DND-41 (cell line): ENCODE measurements around the gene TOMM70.
"Not testable (repeated sequence)": the region's sequence is repeated elsewhere in the genome, so short reads cannot be mapped to it uniquely, and the experiment has no call there.

ENCODE experiments used
- ATAC-seq: fragments of 200-7000 bp; cut with Tn5 transposase; 3 replicates; pipeline ENCODE4 v1.9.1; 2021; ENCODE audit warnings: low read depth; ENCODE audit not compliant: insufficient read depth
- DNase-seq: peaks from one replicate; pipeline ENCODE4 v3.0.0-alpha.2; 2020
- H2AFZ ChIP-seq: 2 replicates; pipeline ENCODE4 v1.6.0; 2012; ENCODE audit warnings: low read depth, low read length
- H3K27ac ChIP-seq: 2 replicates; pipeline ENCODE4 v1.5.1; 2012; ENCODE audit warnings: low read length, inconsistent platforms
- H3K27me3 ChIP-seq: fragments of 200-600 bp; sonication (generic); 2 replicates; pipeline ENCODE4 v1.6.0; 2012; ENCODE audit warnings: low read length, mild to moderate bottlenecking, inconsistent platforms; ENCODE audit not compliant: insufficient read depth, poor library complexity
- H3K36me3 ChIP-seq: 2 replicates; pipeline ENCODE4 v1.5.1; 2012; ENCODE audit warnings: low read length, inconsistent platforms; ENCODE audit not compliant: insufficient read depth
- H3K4me1 ChIP-seq: 2 replicates; pipeline ENCODE4 v1.5.1; 2012; ENCODE audit warnings: mild to moderate bottlenecking, low read length; ENCODE audit not compliant: insufficient read depth
- H3K4me2 ChIP-seq: 2 replicates; pipeline ENCODE4 v1.6.0; 2012; ENCODE audit warnings: mild to moderate bottlenecking, moderate library complexity, low read length, inconsistent platforms; ENCODE audit not compliant: insufficient read depth
- H3K4me3 ChIP-seq, 2 experiments: fragments of 200-600 bp in 1 of 2; shearing (Covaris generic) in 1 of 2; 2 replicates each; pipeline ENCODE4 v1.5.1; 2012 to 2016; ENCODE audit warnings: inconsistent platforms in 2 of 2, low read length in 2 of 2, mild to moderate bottlenecking in 2 of 2, low read depth in 1 of 2, moderate library complexity in 1 of 2
- H3K79me2 ChIP-seq: 2 replicates; pipeline ENCODE4 v1.6.0; 2012; ENCODE audit warnings: low read length, inconsistent platforms; ENCODE audit not compliant: insufficient read depth
- H3K9ac ChIP-seq: 2 replicates; pipeline ENCODE4 v1.6.0; 2012; ENCODE audit warnings: low read depth, mild to moderate bottlenecking, inconsistent platforms, low read length, moderate library complexity
- H3K9me3 ChIP-seq: 2 replicates; pipeline ENCODE4 v1.5.1; 2012; ENCODE audit warnings: low read length, moderate library complexity, mild to moderate bottlenecking, inconsistent platforms; ENCODE audit not compliant: insufficient read depth, severe bottlenecking
- H4K20me1 ChIP-seq: 2 replicates; pipeline ENCODE4 v1.6.0; 2012; ENCODE audit warnings: low read length; ENCODE audit not compliant: insufficient read depth
- EZH2 ChIP-seq: IDR thresholded peaks from 3 replicates; pipeline ENCODE4 v1.6.1; 2012; ENCODE audit warnings: borderline replicate concordance, low read depth, mild to moderate bottlenecking, moderate library complexity, low read length, inconsistent platforms; ENCODE audit not compliant: severe bottlenecking
- TF ChIP-seq, protein P1 (sequence below): IDR thresholded peaks from 2 replicates; pipeline ENCODE4 v1.5.1; 2012; ENCODE audit warnings: borderline replicate concordance, low read length, moderate library complexity, mild to moderate bottlenecking; ENCODE audit not compliant: poor library complexity, severe bottlenecking; ENCODE audit errors: extremely low read depth

TOMM70 gene

DNA sequence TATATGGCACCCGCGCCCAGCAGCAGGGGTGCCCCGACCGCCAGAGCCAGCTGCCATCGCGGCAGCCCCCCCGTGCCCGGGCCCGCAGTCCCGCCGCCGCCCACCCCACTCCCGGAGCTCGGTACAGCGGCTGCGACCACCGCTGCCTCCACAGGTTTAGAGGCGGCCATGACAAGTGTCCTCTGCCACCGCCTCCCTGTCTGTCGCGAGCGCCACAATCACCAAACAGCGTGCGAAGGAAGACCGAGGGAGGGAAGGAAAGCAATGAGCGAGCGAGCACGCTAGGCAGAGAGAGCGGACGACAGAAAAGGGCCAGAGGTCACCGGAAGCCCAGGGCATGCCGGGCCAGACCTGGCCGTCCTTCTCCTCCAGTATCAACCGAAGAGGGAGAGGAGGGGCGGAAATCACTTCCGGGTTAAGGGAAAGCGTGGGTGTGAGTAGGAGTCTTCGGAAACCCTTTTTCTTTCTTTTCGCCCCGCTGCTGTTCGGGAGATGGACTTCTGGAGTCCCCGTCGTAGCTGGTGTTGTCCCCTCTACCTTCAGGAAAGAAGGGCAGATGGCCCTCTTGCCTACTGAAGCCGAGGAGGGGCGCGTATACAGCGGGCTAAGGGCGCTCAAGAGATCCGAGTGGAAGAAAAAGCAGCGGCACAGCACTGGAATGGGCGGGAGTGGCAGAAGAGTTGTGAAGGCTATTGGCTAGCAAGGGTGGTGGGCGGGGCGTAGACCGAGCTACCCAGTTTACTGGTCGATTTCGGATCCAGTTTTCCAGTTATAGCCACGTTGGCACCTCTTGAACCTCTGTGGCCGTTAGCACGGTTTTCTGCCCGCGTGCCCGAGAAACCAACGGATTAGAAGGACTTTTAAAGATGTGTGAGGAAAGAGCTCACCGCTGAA lies at the start of gene TOMM70, which contains the start of gene LNP1:
TOMM70 (minus strand) TSS at position 310 of the 894 bp plus-strand sequence; CDS start at position 170, 140 bp downstream.
LNP1 (plus strand) TSS at position 760 of the 894 bp plus-strand sequence. CDS start 28,191 bp downstream, outside the sequence.
- H3K27ac ChIP-seq: peak within 1 kb of the TSS; percentile 91
- peak; percentile 90 for ATAC-seq
- TF ChIP-seq, protein P1, sequence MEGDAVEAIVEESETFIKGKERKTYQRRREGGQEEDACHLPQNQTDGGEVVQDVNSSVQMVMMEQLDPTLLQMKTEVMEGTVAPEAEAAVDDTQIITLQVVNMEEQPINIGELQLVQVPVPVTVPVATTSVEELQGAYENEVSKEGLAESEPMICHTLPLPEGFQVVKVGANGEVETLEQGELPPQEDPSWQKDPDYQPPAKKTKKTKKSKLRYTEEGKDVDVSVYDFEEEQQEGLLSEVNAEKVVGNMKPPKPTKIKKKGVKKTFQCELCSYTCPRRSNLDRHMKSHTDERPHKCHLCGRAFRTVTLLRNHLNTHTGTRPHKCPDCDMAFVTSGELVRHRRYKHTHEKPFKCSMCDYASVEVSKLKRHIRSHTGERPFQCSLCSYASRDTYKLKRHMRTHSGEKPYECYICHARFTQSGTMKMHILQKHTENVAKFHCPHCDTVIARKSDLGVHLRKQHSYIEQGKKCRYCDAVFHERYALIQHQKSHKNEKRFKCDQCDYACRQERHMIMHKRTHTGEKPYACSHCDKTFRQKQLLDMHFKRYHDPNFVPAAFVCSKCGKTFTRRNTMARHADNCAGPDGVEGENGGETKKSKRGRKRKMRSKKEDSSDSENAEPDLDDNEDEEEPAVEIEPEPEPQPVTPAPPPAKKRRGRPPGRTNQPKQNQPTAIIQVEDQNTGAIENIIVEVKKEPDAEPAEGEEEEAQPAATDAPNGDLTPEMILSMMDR: no peak
- no peak for TF ChIP-seq EZH2

DNA sequence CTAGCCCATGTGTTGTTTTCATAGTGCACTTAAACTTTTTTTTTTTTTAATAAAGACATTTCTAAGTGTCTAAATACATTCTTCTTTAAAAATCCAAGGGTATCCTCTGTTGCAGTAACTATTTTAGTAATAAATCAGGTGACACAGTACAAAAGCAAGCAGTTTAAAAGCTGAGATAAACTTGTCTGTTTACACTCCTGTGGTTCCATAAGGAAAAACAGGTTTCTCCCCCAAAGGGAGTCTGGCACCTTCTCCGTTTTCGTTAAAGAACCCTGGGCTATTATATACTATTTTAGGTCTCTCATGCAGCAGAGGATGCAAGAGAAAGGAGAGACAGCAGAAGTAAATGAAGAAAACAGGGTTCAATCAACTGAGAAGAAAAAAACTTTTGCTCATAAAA lies 48.3 kb upstream of the TOMM70 start:
- no peak for TF ChIP-seq EZH2
- TF ChIP-seq, protein P1: no peak
- Histone ChIP-seq H3K79me2 (no peaks in the 10 kb centered on the region), H2AFZ (no peak overlapping the region), H3K4me1 (no peaks in the 10 kb centered on the region), H3K4me3 (no peak overlapping the region), H3K9ac (no peak overlapping the region), H3K4me2 (no peak overlapping the region), H3K9me3 (peaks cover under 1% of the 10 kb centered on the region), H3K27ac (no peak overlapping the region), H3K27me3 (no peaks in the 10 kb centered on the region), H3K36me3 (no peaks in the 10 kb centered on the region), H4K20me1 (no peaks in the 10 kb centered on the region)
- no peak for DNase-seq
- ATAC-seq: no peak

More for the DNA sequence above, at the start of gene TOMM70, which contains the start of gene LNP1:
- Histone ChIP-seq H3K4me3 (peak within 1 kb of the TSS; percentile 88 to 98), H3K9me3 (no peaks in the 10 kb centered on the region), H3K36me3 (peaks cover 4% of the 10 kb centered on the region), H3K9ac (peak within 1 kb of the TSS; percentile 66), H3K4me2 (peak within 1 kb of the TSS; percentile 87), H3K4me1 (peaks cover 59% of the 10 kb centered on the region), H2AFZ (peak within 1 kb of the TSS; percentile 75), H3K79me2 (peaks cover 77% of the 10 kb centered on the region), H4K20me1 (peaks cover 33% of the 10 kb centered on the region; the same call in 1 of the 2 replicates), H3K27me3 (no peaks in the 10 kb centered on the region)
- DNase-seq: peak; percentile 97

DNA sequence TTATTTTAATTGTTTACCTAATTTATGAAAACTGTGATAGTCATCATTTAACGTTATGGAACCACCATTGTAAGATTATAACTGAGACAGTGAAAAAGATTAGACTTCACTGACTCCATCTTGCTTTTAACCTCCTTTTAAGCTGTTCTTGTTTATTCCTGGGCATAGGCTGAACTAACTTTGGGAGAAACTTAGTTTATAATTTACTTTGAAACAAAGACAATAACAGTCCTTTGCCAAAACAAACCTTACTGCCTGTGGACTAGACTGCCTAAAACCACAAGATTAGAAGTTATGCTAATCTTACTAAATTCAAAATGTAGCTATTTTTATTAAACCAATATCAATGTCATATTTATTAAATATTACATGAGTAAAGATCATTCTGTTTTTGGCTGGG lies 47.2 kb upstream of the TOMM70 start:
- no peaks in the 10 kb centered on the region for H3K36me3 ChIP-seq
- H3K4me1 ChIP-seq: no peaks in the 10 kb centered on the region
- H3K27me3 ChIP-seq: no peaks in the 10 kb centered on the region
- DNase-seq (no peak), ATAC-seq (no peak)
- no peaks in the 10 kb centered on the region for H4K20me1 ChIP-seq
- no peak overlapping the region for H2AFZ ChIP-seq
- no peak overlapping the region for H3K9ac ChIP-seq
- TF ChIP-seq, protein P1: no peak
- TF ChIP-seq EZH2: no peak
- H3K9me3 ChIP-seq: peaks cover 10% of the 10 kb centered on the region
- no peaks in the 10 kb centered on the region for H3K79me2 ChIP-seq
- no peak overlapping the region for H3K4me2 ChIP-seq
- no peak overlapping the region for H3K4me3 ChIP-seq
- H3K27ac ChIP-seq: no peak overlapping the region

DNA sequence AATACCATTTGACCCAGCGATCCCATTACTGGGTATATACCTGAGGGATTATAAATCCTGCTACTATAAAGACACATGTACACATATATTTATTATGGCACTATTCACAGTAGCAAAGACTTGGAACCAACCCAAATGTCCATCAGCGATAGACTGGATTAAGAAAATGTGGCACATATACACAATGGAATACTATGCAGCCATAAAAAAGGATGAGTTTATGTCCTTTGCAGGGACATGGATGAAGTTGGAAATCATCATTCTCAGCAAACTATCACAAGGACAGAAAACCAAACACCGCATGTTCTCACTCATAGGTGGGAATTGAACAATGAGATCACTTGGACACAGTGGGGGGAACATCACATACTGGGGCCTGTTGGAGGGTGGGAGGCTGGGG lies 46.2 kb upstream of the TOMM70 start:
- H3K4me2 ChIP-seq, H3K27me3 ChIP-seq, H3K4me1 ChIP-seq, ATAC-seq, DNase-seq, H3K9ac ChIP-seq, H3K79me2 ChIP-seq, H3K36me3 ChIP-seq, H3K9me3 ChIP-seq, H4K20me1 ChIP-seq, H3K4me3 ChIP-seq, H3K27ac ChIP-seq, H2AFZ ChIP-seq: not testable (repeated sequence)
